Measurements from ENCODE around the gene CSF1. TPM values are rescaled to one million over a fixed set of nuclear protein-coding genes. Genes with fewer than 3 reads are reported as not detected.

Gene CSF1
- total RNA-seq, 1 donor from 2014 or later = 0.89 TPM

DNA sequence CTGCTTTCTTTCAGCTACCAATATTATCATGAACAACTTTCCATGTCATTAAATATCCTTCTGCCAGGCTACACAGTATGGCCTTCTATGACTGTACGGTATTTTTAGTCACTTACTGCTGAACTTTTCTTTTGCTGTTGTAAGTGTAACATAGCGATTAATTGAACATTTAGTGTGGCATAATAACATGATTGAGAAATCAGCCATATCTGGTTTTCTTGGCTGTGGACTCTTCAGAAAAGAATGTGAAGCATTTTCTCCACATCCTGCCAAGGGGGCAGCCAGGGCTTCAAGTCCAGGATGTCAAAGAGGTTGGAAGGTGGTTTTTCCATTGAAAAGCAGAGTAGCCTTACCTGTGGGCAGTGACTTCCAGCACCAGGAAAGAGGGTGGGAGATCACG, 65.1 kb downstream of the CSF1 start:
- H3K4me1 Mint-ChIP-seq (ENCODE audit: low read depth) = peaks cover 5% of the 10 kb centered on the region
- DNase-seq (ENCODE audit: low spot score, unreplicated experiment) = no peak
- H3K27me3 Mint-ChIP-seq = no peaks in the 10 kb centered on the region
- no peaks in the 10 kb centered on the region for H3K9me3 Mint-ChIP-seq (ENCODE audit: low read depth)
- TF ChIP-seq, protein P1, sequence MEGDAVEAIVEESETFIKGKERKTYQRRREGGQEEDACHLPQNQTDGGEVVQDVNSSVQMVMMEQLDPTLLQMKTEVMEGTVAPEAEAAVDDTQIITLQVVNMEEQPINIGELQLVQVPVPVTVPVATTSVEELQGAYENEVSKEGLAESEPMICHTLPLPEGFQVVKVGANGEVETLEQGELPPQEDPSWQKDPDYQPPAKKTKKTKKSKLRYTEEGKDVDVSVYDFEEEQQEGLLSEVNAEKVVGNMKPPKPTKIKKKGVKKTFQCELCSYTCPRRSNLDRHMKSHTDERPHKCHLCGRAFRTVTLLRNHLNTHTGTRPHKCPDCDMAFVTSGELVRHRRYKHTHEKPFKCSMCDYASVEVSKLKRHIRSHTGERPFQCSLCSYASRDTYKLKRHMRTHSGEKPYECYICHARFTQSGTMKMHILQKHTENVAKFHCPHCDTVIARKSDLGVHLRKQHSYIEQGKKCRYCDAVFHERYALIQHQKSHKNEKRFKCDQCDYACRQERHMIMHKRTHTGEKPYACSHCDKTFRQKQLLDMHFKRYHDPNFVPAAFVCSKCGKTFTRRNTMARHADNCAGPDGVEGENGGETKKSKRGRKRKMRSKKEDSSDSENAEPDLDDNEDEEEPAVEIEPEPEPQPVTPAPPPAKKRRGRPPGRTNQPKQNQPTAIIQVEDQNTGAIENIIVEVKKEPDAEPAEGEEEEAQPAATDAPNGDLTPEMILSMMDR (IDR thresholded peaks at IDR 0.05; ENCODE audit: unreplicated experiment) = no peak
- H3K4me3 Mint-ChIP-seq (ENCODE audit: low read depth) = no peak overlapping the region
- H3K27ac Mint-ChIP-seq = no peak overlapping the region
- no peaks in the 10 kb centered on the region for H3K36me3 Mint-ChIP-seq (ENCODE audit: insufficient read depth)

DNA sequence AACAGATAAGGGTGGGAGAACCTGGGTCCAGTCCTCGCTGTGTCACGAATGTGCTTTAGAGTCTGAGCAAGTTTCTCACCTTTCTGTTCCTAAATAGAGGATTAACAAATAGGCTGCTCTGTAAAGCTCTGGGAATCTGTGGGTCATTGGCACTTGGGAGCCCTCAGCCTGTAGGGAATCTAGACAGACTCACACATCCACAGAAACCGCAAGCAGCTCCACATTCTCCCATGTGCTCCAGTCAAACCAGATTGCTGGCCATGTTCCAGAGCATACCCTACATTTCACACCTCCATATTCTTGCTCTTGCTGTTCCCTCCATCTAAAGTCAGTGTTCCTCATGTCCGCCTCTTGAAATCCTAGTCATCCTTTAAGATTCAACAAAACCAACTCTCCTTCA, 66.1 kb downstream of the CSF1 start:
- no peaks in the 10 kb centered on the region for H3K36me3 Mint-ChIP-seq (ENCODE audit: insufficient read depth)
- TF ChIP-seq, protein P1 (IDR thresholded peaks at IDR 0.05; ENCODE audit: unreplicated experiment) = no peak

DNA sequence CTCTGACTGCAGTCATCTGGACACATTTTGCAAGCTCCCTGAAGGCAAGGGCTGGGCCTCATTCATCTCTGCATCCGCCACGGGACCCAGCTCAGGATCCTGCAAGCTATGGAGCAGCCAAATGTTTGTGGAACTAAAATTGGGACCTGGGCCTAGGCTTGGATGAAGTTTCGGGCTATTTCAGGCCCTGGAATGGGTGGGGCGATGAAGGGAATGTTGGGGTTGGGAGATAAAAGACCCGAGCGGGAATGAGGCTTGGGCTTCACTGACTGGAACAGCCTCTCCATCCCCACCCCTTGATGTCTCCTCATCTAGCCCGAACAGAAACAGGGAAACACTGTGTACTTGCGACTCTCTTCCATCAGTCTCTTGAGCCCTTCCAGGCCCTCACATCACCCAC, 66.6 kb downstream of the CSF1 start:
- TF ChIP-seq, protein P1 (IDR thresholded peaks at IDR 0.05; ENCODE audit: unreplicated experiment) = no peak
- Mint-ChIP-seq H3K36me3 (ENCODE audit: insufficient read depth) (no peaks in the 10 kb centered on the region), H3K4me3 (ENCODE audit: low read depth) (no peak overlapping the region), H3K4me1 (ENCODE audit: low read depth) (peaks cover 5% of the 10 kb centered on the region), H3K27me3 (no peaks in the 10 kb centered on the region), H3K9me3 (ENCODE audit: low read depth) (no peaks in the 10 kb centered on the region), H3K27ac (no peak overlapping the region)
- no peak for DNase-seq (ENCODE audit: low spot score, unreplicated experiment)

More for the DNA sequence above, 66.1 kb downstream of the CSF1 start:
- peaks cover 5% of the 10 kb centered on the region for H3K4me1 Mint-ChIP-seq (ENCODE audit: low read depth)
- no peak overlapping the region for H3K27ac Mint-ChIP-seq
- H3K27me3 Mint-ChIP-seq = no peaks in the 10 kb centered on the region
- H3K9me3 Mint-ChIP-seq (ENCODE audit: low read depth) = no peaks in the 10 kb centered on the region
- H3K4me3 Mint-ChIP-seq (ENCODE audit: low read depth) = no peak overlapping the region
- no peak for DNase-seq (ENCODE audit: low spot score, unreplicated experiment)

DNA sequence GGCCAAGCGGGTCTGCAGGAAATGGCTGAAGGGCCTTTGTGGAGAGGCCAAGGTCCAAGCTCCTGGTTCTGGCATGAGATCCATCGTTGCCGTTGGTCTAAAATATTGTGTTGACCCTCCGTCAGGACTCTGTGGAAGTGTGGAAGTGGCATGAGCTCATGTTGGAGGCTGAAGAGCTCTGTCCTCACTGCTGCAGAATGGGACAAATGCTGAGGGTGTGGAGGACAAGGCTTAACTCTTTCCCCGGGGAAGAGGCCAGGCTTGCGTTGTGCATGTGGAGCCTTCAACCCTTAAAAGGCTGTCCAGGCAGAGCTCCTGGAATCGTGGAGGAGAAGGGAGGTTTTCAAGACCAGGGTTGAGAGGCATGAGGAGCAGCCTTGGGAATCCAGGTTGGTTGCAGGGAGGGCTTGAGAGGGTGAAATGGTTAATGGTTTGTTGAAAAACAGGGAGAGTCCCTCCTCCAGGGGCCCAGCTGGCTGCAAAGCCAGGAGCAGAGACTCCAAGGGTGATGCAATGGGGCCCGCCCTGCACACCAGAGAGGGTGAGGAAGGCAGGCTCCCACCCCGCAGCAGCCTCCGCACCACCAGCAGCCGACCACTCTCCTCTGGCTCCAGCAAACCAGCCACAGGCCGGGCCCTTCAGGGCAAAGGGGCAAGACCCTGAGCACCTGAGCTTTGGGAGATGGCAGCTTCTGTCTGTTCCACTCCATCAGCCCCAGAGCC, 67.2 kb downstream of the CSF1 start:
- no peak for DNase-seq (ENCODE audit: low spot score, unreplicated experiment)
- H3K27me3 Mint-ChIP-seq = no peaks in the 10 kb centered on the region
- no peak overlapping the region for H3K27ac Mint-ChIP-seq
- TF ChIP-seq, protein P1 (IDR thresholded peaks at IDR 0.05; ENCODE audit: unreplicated experiment) = no peak
- no peaks in the 10 kb centered on the region for H3K36me3 Mint-ChIP-seq (ENCODE audit: insufficient read depth)
- H3K4me1 Mint-ChIP-seq (ENCODE audit: low read depth) = peaks cover 5% of the 10 kb centered on the region
- H3K4me3 Mint-ChIP-seq (ENCODE audit: low read depth) = no peak overlapping the region
- H3K9me3 Mint-ChIP-seq (ENCODE audit: low read depth) = no peaks in the 10 kb centered on the region

DNA sequence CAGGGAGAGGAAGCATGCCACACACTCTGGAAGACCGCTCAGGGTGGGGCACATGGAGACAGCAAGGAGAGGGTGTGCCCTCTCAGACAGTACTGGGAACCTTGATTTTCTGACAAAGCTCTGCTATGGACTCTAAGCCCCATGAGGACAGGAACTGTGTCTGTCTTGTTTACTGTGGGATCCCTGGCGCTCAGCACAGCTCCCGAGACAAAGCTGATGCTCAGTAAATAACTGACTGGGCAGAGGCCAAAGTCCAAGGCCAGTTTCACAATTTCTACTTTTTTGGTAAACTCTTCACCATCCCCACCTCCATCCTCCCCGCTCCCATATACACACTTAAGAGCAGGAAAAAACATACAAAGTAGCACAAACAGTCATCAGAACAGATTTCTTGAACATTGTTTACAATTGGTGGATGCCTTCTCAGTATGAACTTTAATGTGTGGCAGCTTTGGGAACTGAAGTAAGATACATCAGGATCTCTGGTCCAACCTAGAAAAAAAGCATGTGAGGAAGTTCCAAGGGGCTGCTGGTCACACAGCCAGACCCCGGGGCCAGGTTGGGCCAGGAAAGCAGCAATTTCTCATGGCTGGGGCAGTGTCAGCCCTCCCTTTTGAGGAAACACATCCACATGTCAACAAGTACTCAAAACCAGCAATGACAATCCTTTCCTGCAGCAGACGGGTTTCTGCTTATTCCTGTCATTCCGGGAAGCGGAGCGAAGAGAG, 68.3 kb downstream of the CSF1 start:
- Mint-ChIP-seq H3K4me1 (ENCODE audit: low read depth) (peaks cover 5% of the 10 kb centered on the region), H3K27me3 (peaks cover 4% of the 10 kb centered on the region)

More for the DNA sequence above, 68.3 kb downstream of the CSF1 start:
- no peak overlapping the region for H3K4me3 Mint-ChIP-seq (ENCODE audit: low read depth)
- DNase-seq (ENCODE audit: low spot score, unreplicated experiment) = no peak
- no peak overlapping the region for H3K27ac Mint-ChIP-seq
- H3K9me3 Mint-ChIP-seq (ENCODE audit: low read depth) = no peaks in the 10 kb centered on the region
- TF ChIP-seq, protein P1 (IDR thresholded peaks at IDR 0.05; ENCODE audit: unreplicated experiment) = no peak
- H3K36me3 Mint-ChIP-seq (ENCODE audit: insufficient read depth) = no peaks in the 10 kb centered on the region
